K562 (cell line): Measurements from ENCODE around the gene ZNF408. TPM values are rescaled to one million over a fixed set of nuclear protein-coding genes. Genes with fewer than 3 reads are reported as not detected.

Experiments used
- ATAC-seq: fragments of 200-7000 bp; cut with Tn5 transposase; 3 replicates; pipeline ENCODE4 v1.9.1; 2020; ENCODE audit warnings: moderate library complexity
- BruUV-seq: library from RNA; stranded (reverse); fragments of 400-500 nt; replicated peaks from 2 replicates; lab custom pipeline; 2021; lab: Mats Ljungman, UMichigan
- CTCF ChIA-PET: fragments of 300-600 bp; formaldehyde crosslinking; extraction: SDS; loops from one replicate; lab custom pipeline; 2021; ENCODE audit warnings: low intra/inter-chr PET ratio; lab: Yijun Ruan, JAX
- POLR2A ChIA-PET: fragments of 300-600, 350-650 bp; sonication (Branson Sonifier 250); formaldehyde crosslinking; extraction: SDS; loops from one replicate; lab custom pipeline; 2021; ENCODE audit warnings: antibody characterized with exemption, inconsistent platforms; lab: Yijun Ruan, JAX
- DNase-seq, 4 experiments: peaks; one replicate each; pipeline versions ENCODE4 v3.0.0 to v3.0.0-alpha.2; 2011 to 2018; ENCODE audit warnings: low spot score in 3 of 4, mixed read lengths in 3 of 4; ENCODE audit errors: extremely low read depth in 1 of 4
- FAIRE-seq: peaks from 2 replicates; lab custom pipeline; 2011; peaks lifted over from hg19 to GRCh38; lab: Jason Lieb, UNC
- H2AFZ ChIP-seq: 2 replicates; pipeline ENCODE4 v1.6.0; 2011; ENCODE audit warnings: low read depth, low read length, control low read depth, inconsistent platforms
- H3K27ac ChIP-seq: fragments of 200-600 bp; 3 replicates; pipeline ENCODE4 v1.8.0; 2011; ENCODE audit warnings: low read depth, mild to moderate bottlenecking, control low read depth, inconsistent platforms, low read length, moderate library complexity, mixed read lengths; ENCODE audit errors: extremely low read depth
- H3K27me3 ChIP-seq, 2 experiments: fragments of 300-600 bp in 1 of 2; 2 replicates in 1 of 2; 3 replicates in 1 of 2; pipeline versions ENCODE4 v1.6.0 to v1.8.0; 2011; ENCODE audit warnings: inconsistent platforms in 2 of 2, low read length in 2 of 2, mild to moderate bottlenecking in 1 of 2, mixed read lengths in 1 of 2, moderate library complexity in 1 of 2; ENCODE audit not compliant: control insufficient read depth in 2 of 2, insufficient read depth in 2 of 2
- H3K36me3 ChIP-seq: fragments of 300-600 bp; 3 replicates; pipeline ENCODE4 v1.8.0; 2011; ENCODE audit warnings: mild to moderate bottlenecking, low read length, inconsistent platforms; ENCODE audit not compliant: control insufficient read depth, insufficient read depth
- H3K4me1 ChIP-seq, 2 experiments: fragments of 200-600 bp in 1 of 2; replicated peaks in 1 of 2; 2 replicates in 1 of 2; 3 replicates in 1 of 2; pipeline versions ENCODE4 v1.5.1 to v1.8.0; 2011; ENCODE audit warnings: inconsistent platforms in 2 of 2, low read length in 2 of 2, mild to moderate bottlenecking in 1 of 2, mixed read lengths in 1 of 2, moderate library complexity in 1 of 2; ENCODE audit not compliant: control insufficient read depth in 2 of 2, insufficient read depth in 2 of 2
- H3K4me2 ChIP-seq: 2 replicates; pipeline ENCODE4 v1.6.1; 2011; ENCODE audit warnings: low read length, control low read depth, inconsistent platforms, mixed read lengths; ENCODE audit not compliant: insufficient read depth
- H3K4me3 ChIP-seq: fragments of 200-600 bp; sonication (generic), shearing (Covaris generic); 2 replicates; pipeline ENCODE4 v1.5.1; 2016; ENCODE audit warnings: control low read depth, inconsistent platforms
- H3K79me2 ChIP-seq: fragments of 200-600 bp; 3 replicates; pipeline ENCODE4 v1.8.0; 2011; ENCODE audit warnings: low read length, inconsistent platforms; ENCODE audit not compliant: control insufficient read depth, insufficient read depth
- H3K9ac ChIP-seq, 2 experiments: 2 replicates each; pipeline versions ENCODE4 v1.6.0 to v1.6.1; 2011; ENCODE audit warnings: low read depth in 2 of 2, low read length in 2 of 2, control low read depth in 1 of 2, inconsistent platforms in 1 of 2, mild to moderate bottlenecking in 1 of 2, mixed read lengths in 1 of 2; ENCODE audit not compliant: insufficient read depth in 1 of 2
- H3K9me1 ChIP-seq: one replicate; pipeline ENCODE4 v1.6.0; 2011; ENCODE audit warnings: inconsistent platforms, mild to moderate bottlenecking, low read length, moderate library complexity; ENCODE audit not compliant: control insufficient read depth, insufficient read depth
- H3K9me3 ChIP-seq: replicated peaks from 2 replicates; pipeline ENCODE4 v1.5.1; 2011; ENCODE audit warnings: low read depth, low read length, inconsistent platforms; ENCODE audit not compliant: control insufficient read depth, insufficient read depth
- H4K20me1 ChIP-seq: replicated peaks from 2 replicates; pipeline ENCODE4 v1.6.1; 2011; ENCODE audit warnings: low read length, inconsistent platforms, mixed read lengths; ENCODE audit not compliant: control insufficient read depth, insufficient read depth
- AFF1 ChIP-seq, 2 experiments: fragments of 450-650 bp; IDR thresholded peaks; 2 replicates each; pipeline ENCODE4 v1.6.1; 2018; ENCODE audit warnings: mild to moderate bottlenecking in 2 of 2, low read depth in 1 of 2; ENCODE audit not compliant: partially characterized antibody in 2 of 2
- BCOR ChIP-seq: fragments of 450-650 bp; IDR thresholded peaks from 2 replicates; pipeline ENCODE4 v1.6.1; 2016
- BRCA1 ChIP-seq, 2 experiments: fragments of 450-650 bp in 1 of 2; sonication (generic) in 1 of 2; formaldehyde crosslinking in 1 of 2; IDR thresholded peaks; 2 replicates each; pipeline versions ENCODE4 v1.5.0 to v1.6.1; 2017 to 2020; ENCODE audit warnings: mild to moderate bottlenecking in 1 of 2, missing genetic modification reagents in 1 of 2
- CTBP1 ChIP-seq: fragments of 450-650 bp; IDR thresholded peaks from 2 replicates; pipeline ENCODE4 v1.6.1; 2016; ENCODE audit warnings: borderline replicate concordance
- ESRRB ChIP-seq: fragments of 250-450 bp; sonication (Bioruptor Pico); IDR thresholded peaks from 2 replicates; pipeline ENCODE4 v1.5.0; 2020; ENCODE audit warnings: mild to moderate bottlenecking, moderate library complexity, borderline replicate concordance
- HDAC2 ChIP-seq: fragments of 450-650 bp; IDR thresholded peaks from 2 replicates; pipeline ENCODE4 v1.6.1; 2016; ENCODE audit warnings: mild to moderate bottlenecking
- HSF4 ChIP-seq: fragments of 250-450 bp; sonication (Bioruptor Pico); IDR thresholded peaks from 2 replicates; pipeline ENCODE4 v2.1.2; 2022; ENCODE audit warnings: mild to moderate bottlenecking, moderate library complexity, borderline replicate concordance
- NCOR1 ChIP-seq: fragments of 450-650 bp; IDR thresholded peaks from 2 replicates; pipeline ENCODE4 v1.6.1; 2016; ENCODE audit warnings: mild to moderate bottlenecking, moderate library complexity
- NR2C1 ChIP-seq, 2 experiments: fragments of 450-650 bp; IDR thresholded peaks; 2 replicates each; pipeline ENCODE4 v1.6.1; 2017; ENCODE audit warnings: mild to moderate bottlenecking in 2 of 2, antibody characterized with exemption in 1 of 2, inconsistent platforms in 1 of 2, missing compliant biosample characterization in 1 of 2, missing genetic modification characterization in 1 of 2
- PHF20 ChIP-seq: fragments of 450-650 bp; IDR thresholded peaks from 2 replicates; pipeline ENCODE4 v1.6.1; 2018; ENCODE audit not compliant: partially characterized antibody
- RAD51 ChIP-seq: fragments of 450-650 bp; IDR thresholded peaks from 2 replicates; pipeline ENCODE4 v1.7.1; 2016; ENCODE audit warnings: low read depth, mild to moderate bottlenecking, borderline replicate concordance
- RBM25 ChIP-seq: fragments of 200-400 bp; formaldehyde crosslinking; IDR thresholded peaks from 2 replicates; pipeline ENCODE4 v1.6.1; 2018; ENCODE audit warnings: low read length, low read depth, moderate library complexity; ENCODE audit not compliant: severe bottlenecking
- SLC30A9 ChIP-seq: fragments of 250-450 bp; sonication (Bioruptor Pico); IDR thresholded peaks from 2 replicates; pipeline ENCODE4 v1.8.0; 2022; ENCODE audit warnings: mild to moderate bottlenecking, moderate library complexity
- VEZF1 ChIP-seq: fragments of 200-800 bp; sonication (Bioruptor generic); IDR thresholded peaks from 2 replicates; pipeline ENCODE4 v1.6.1; 2017; ENCODE audit warnings: missing genetic modification characterization, missing compliant biosample characterization
- WHSC1 ChIP-seq: IDR thresholded peaks from one replicate; pipeline ENCODE4 v1.6.1; 2012; ENCODE audit warnings: low read length, control low read depth, inconsistent platforms
- ZNF408 ChIP-seq: fragments of 250-450 bp; sonication (Bioruptor Pico); IDR thresholded peaks from 2 replicates; pipeline ENCODE4 v1.4.0; 2020; ENCODE audit warnings: low read depth, mild to moderate bottlenecking, moderate library complexity
- ZNF445 ChIP-seq: fragments of 250-450 bp; sonication (Bioruptor Pico); IDR thresholded peaks from 2 replicates; pipeline ENCODE4 v1.4.0; 2020; ENCODE audit warnings: low read depth, mild to moderate bottlenecking, moderate library complexity
- ZNF695 ChIP-seq: fragments of 450-650 bp; formaldehyde crosslinking; IDR thresholded peaks from 2 replicates; pipeline ENCODE4 v1.4.0; 2020; ENCODE audit warnings: mild to moderate bottlenecking, moderate library complexity
- ZSCAN29 ChIP-seq: fragments of 450-650 bp; IDR thresholded peaks from 2 replicates; pipeline ENCODE4 v1.6.1; 2017
- WGBS: fragments of 100-300 bp; shearing (Covaris generic); methylation state at CpG from one replicate; pipeline ENCODE4 v1.1.6; 2016; ENCODE audit warnings: low coverage, mixed read lengths; ENCODE audit not compliant: insufficient coverage; ENCODE audit errors: missing lambda C conversion rate; 5-methylcytosine and 5-hydroxymethylcytosine counted together
- in situ Hi-C: fragments of 300-500 bp; cut with MboI; formaldehyde crosslinking; loops from 4 replicates; pipeline ENCODE4 v1.15.0; 2018; ENCODE audit warnings: inconsistent platforms, mixed read lengths
- intact Hi-C: fragments of 100-400 bp; cut with micrococcal nuclease; formaldehyde crosslinking; loops from 2 replicates; pipeline ENCODE4 v1.14.2; 2022
- polyA plus RNA-seq, 8 experiments: library from polyadenylated mRNA; depleted of rRNA in 4 of 8; stranded (reverse) in 5 of 8; unstranded in 3 of 8; fragments of >200 nt; fragmentation: Nextera tagmentation in 2 of 8; fragmentation: Illumina TruSeq in 1 of 8; extraction: Ambion mirVana in 2 of 8; extraction: Trizol in 1 of 8; gene quantifications; 2 replicates each; pipeline versions ENCODE4 v1.2.1 to v1.2.3, GENCODE V29; 2011 to 2014; ENCODE audit warnings: inconsistent platforms in 1 of 8, missing spikeins in 1 of 8
- total RNA-seq, 7 experiments: library from RNA; depleted of rRNA in 6 of 7; stranded (reverse); fragments of >200 nt in 6 of 7; fragmentation: Illumina TruSeq in 2 of 7; extraction: Trizol in 2 of 7; gene quantifications; 2 replicates each; pipeline versions ENCODE4 v1.2.1 to v1.2.3, GENCODE V29; 2011 to 2021; ENCODE audit warnings: low replicate concordance in 1 of 7

ZNF408 gene
- total and polyA plus RNA-seq, 9 of the 15 experiments (the other 6 are each of a cell fraction or from before 2014, with no cell fraction given): 0.15 to 18.4 (median 7.4) TPM

- Histone ChIP-seq H3K4me3 (no peak overlapping the region), H3K27ac (no peak overlapping the region), H3K9me3 (no peaks in the 10 kb centered on the region), H3K9me1 (no peaks in the 10 kb centered on the region), H3K79me2 (no peaks in the 10 kb centered on the region), H3K4me2 (no peak overlapping the region), H3K36me3 (no peaks in the 10 kb centered on the region), H3K4me1 (peaks cover 1% of the 10 kb centered on the region in 2 experiments; a peak in 2 of 5 replicates), H4K20me1 (no peaks in the 10 kb centered on the region), H3K27me3 (no peaks in the 10 kb centered on the region), H3K9ac (no peak overlapping the region), H2AFZ (no peak overlapping the region)
- in situ Hi-C loops (no loop called here), intact Hi-C loops (no loop called here)
- ChIA-PET CTCF (no interaction called here), POLR2A (interaction anchor here (1.3 to 1.9 kb wide), 2 partner anchors 10 to 12 kb away, joined by 3 to 7 read pairs; partner anchors contain the start of genes ARHGAP1 and ZNF408)
- BruUV-seq: no TSS peak
- WGBS: 55% methylated on average over 7 of the region's 7 CpGs
- FAIRE-seq (no peak), DNase-seq (no peak), ATAC-seq (no peak)
- TF ChIP-seq ZNF445 (CRISPR knock-in tag) (no peak), ESRRB (no peak), VEZF1 (no peak), AFF1 (IDR thresholded peaks at IDR 0.05; ENCODE audit: low read depth in 1 of 2, partially characterized antibody in 2 of 2) (no peak), PHF20 (no peak), HDAC2 (0 out of 2 replicates have a peak, but pooled peaks have one; percentile 18), SLC30A9 (CRISPR knock-in tag) (no peak), ZSCAN29 (no peak), WHSC1 (no peak), BRCA1 (IDR thresholded peaks at IDR 0.05) (no peak), BRCA1 (CRISPR knock-in tag; IDR thresholded peaks at IDR 0.05) (no peak), NCOR1 (no peak), RBM25 (peak; percentile 84), ZNF408 (CRISPR knock-in tag) (no peak), HSF4 (CRISPR knock-in tag) (no peak), ZNF695 (CRISPR knock-in tag) (no peak), NR2C1 (IDR thresholded peaks at IDR 0.05) (no peak), NR2C1 (tag; IDR thresholded peaks at IDR 0.05) (no peak), RAD51 (no peak), CTBP1 (no peak), BCOR (peak; percentile 78)
Measured at GRCh38 chr11:46712874-46713576, 12.2 kb downstream of the ZNF408 start.
